NB4 (cell line): ENCODE measurements around the gene TRMT61A.

ENCODE experiments used
- CTCF ChIP-seq: IDR thresholded peaks from one replicate; pipeline ENCODE4 v1.5.1; 2012; ENCODE audit warnings: low read depth, low read length
- MAX ChIP-seq: IDR thresholded peaks from 2 replicates; pipeline ENCODE4 v1.6.1; 2011; ENCODE audit warnings: low read depth, low read length
- MYC ChIP-seq: IDR thresholded peaks from 2 replicates; pipeline ENCODE4 v1.6.1; 2011; ENCODE audit warnings: low read depth, low read length
- POLR2A ChIP-seq: IDR thresholded peaks from 2 replicates; pipeline ENCODE4 v1.6.1; 2011; ENCODE audit warnings: mild to moderate bottlenecking; ENCODE audit not compliant: insufficient read length; ENCODE audit errors: extremely low read depth

DNA sequence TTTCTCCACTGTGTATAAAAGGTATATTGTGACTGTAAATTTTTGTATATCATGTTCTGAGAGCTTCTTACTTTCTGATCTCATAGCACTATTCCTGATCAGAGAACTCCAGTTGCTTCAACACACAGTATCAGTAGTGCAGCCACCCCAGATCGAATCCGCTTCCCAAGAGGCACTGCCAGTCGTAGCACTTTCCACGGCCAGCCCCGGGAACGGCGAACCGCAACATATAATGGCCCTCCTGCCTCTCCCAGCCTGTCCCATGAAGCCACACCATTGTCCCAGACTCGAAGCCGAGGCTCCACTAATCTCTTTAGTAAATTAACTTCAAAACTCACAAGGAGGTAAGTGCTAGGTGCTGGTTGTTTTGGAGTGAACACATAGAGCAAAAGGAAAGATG lies 37.3 kb upstream of the TRMT61A start:
- TF ChIP-seq CTCF (no peak), POLR2A (no peak), MAX (no peak), MYC (no peak)
